ENCODE results near the gene APOBEC4.

DNA sequence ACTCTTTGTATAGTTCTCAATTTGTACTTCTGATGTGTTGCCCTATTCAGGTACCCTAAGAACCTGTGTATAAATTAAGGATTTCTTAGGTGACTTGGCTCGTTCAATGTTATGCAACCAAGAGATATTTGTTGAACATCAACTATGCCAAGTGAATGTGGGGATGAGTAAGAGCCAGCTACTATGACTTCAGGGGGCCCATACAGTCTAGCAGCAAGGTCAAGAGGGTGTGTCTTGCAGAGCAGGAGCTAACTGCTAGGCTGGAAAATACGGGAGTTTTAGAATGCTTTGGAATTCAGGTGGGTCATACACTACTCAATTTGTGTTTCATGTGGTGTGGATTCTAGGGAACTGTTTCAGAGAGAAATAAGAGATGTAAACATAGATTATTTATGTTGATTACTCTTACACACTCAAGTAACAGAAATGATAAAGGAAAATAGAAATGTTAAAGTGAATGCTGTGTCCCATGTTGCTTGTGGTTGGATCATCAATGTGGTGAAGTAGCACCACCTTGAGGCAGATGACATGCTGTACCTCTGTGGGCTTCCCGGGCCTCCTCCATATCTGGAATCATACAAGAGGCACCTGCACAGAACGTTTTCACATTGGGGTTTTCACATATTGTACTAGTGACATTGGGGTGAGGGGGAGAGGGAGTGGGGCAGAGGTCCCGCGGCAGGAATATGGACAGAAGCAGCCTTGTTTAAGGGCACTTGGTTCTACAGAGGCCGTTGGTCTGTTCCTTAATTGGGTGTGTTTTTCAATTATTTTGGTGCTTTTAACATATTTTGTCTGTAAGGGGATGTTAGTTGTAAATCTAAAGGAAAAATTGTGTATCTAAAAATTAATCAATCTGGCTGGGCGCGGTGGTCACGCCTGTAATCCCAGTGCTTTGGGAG lies 30.0 kb downstream of the APOBEC4 start:
- TF ChIP-seq POLR2A (IDR thresholded peaks at IDR 0.05; ENCODE audit: borderline replicate concordance, extremely low read depth, insufficient read depth, insufficient read length) (no peak), FOSL1 (IDR thresholded peaks at IDR 0.05; ENCODE audit: low read depth) (no peak), POLR2AphosphoS5 (IDR thresholded peaks at IDR 0.05; ENCODE audit: low read depth, low read length) (no peak), SRF (IDR thresholded peaks at IDR 0.05; ENCODE audit: low read depth) (no peak), ZNF274 (IDR thresholded peaks at IDR 0.05; ENCODE audit: low read depth, low read length) (no peak), EZH2 (IDR thresholded peaks at IDR 0.05) (no peak), SIN3A (IDR thresholded peaks at IDR 0.05; ENCODE audit: low read depth) (no peak), TCF7L2 (IDR thresholded peaks at IDR 0.05; ENCODE audit: borderline replicate concordance, extremely low read depth, insufficient read depth, insufficient read length) (no peak), YY1 (IDR thresholded peaks at IDR 0.05; ENCODE audit: extremely low read depth, insufficient replicate concordance, low read depth, low read length) (no peak)
- TF ChIP-seq, protein P1, sequence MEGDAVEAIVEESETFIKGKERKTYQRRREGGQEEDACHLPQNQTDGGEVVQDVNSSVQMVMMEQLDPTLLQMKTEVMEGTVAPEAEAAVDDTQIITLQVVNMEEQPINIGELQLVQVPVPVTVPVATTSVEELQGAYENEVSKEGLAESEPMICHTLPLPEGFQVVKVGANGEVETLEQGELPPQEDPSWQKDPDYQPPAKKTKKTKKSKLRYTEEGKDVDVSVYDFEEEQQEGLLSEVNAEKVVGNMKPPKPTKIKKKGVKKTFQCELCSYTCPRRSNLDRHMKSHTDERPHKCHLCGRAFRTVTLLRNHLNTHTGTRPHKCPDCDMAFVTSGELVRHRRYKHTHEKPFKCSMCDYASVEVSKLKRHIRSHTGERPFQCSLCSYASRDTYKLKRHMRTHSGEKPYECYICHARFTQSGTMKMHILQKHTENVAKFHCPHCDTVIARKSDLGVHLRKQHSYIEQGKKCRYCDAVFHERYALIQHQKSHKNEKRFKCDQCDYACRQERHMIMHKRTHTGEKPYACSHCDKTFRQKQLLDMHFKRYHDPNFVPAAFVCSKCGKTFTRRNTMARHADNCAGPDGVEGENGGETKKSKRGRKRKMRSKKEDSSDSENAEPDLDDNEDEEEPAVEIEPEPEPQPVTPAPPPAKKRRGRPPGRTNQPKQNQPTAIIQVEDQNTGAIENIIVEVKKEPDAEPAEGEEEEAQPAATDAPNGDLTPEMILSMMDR (IDR thresholded peaks at IDR 0.05 in 2 of 3, conservative IDR thresholded peaks at IDR 0.05 in 1 of 3; ENCODE audit: borderline replicate concordance in 1 of 3, insufficient read depth in 1 of 3, low read depth in 2 of 3, low read length in 2 of 3): peak; percentile 60 to 76 (median 71); a peak in 5 of 6 replicates
